NCI-H446 (cell line): ENCODE results near the gene RAB3B.
A peak's percentile ranks its signal among the peaks of the same experiment; 100 is the strongest.
"Not testable (repeated sequence)": the region's sequence is repeated elsewhere in the genome, so short reads cannot be mapped to it uniquely, and the experiment has no call there.

Experiments used
- DNase-seq, 2 experiments: peaks; one replicate each; lab custom pipeline; 2025; lab: John Stamatoyannopoulos, UW

The RAB3B gene

GRCh38 chr1:51919684-51920083 lies 70.8 kb downstream of the RAB3B start:
- no peak for DNase-seq

- no peak for DNase-seq
Measured at GRCh38 chr1:51916587-51917405, 73.7 kb downstream of the RAB3B start.

- no peak for DNase-seq
Measured at GRCh38 chr1:51915951-51916350, 74.5 kb downstream of the RAB3B start.

GRCh38 chr1:51912881-51913280 lies 77.6 kb downstream of the RAB3B start:
- DNase-seq = no peak

- DNase-seq = no peak
Measured at GRCh38 chr1:51910221-51911000, 80.1 kb downstream of the RAB3B start.

- DNase-seq = no peak
Measured at GRCh38 chr1:51908499-51908898, 82.0 kb downstream of the RAB3B start.

GRCh38 chr1:51907079-51907702 lies 83.3 kb downstream of the RAB3B start:
- DNase-seq = no peak

GRCh38 chr1:51906306-51907078 lies 84.0 kb downstream of the RAB3B start:
- DNase-seq = peak; percentile 13 to 53

- DNase-seq = no peak
Measured at GRCh38 chr1:51902456-51902855, 88.0 kb downstream of the RAB3B start.

GRCh38 chr1:51901151-51901550 lies 89.3 kb downstream of the RAB3B start:
- no peak for DNase-seq

- DNase-seq = no peak
Measured at GRCh38 chr1:51899022-51899421, 91.5 kb downstream of the RAB3B start.

GRCh38 chr1:51898090-51898734 lies 92.3 kb downstream of the RAB3B start:
- DNase-seq = no peak

GRCh38 chr1:51897699-51898031 lies 92.8 kb downstream of the RAB3B start:
- no peak for DNase-seq

- DNase-seq = not testable (repeated sequence)
Measured at GRCh38 chr1:51894748-51895147, 95.8 kb downstream of the RAB3B start.

- peak; percentile 100 for DNase-seq
Measured at GRCh38 chr1:51878616-51879336, 111.7 kb downstream of the RAB3B start, which contains the start of gene NRDC. NRDC (minus strand) TSS chr1:51878727; CDS start chr1:51878615, 112 bp downstream.

- no peak for DNase-seq
Measured at GRCh38 chr1:51878308-51878615, 112.2 kb downstream of the RAB3B start.

- no peak for DNase-seq
Measured at GRCh38 chr1:51877434-51878307, 112.8 kb downstream of the RAB3B start.

- DNase-seq = no peak
Measured at GRCh38 chr1:51875836-51876235, 114.7 kb downstream of the RAB3B start.

GRCh38 chr1:51875291-51875772 lies 115.2 kb downstream of the RAB3B start:
- DNase-seq = no peak

GRCh38 chr1:51873270-51873669 lies 117.2 kb downstream of the RAB3B start:
- not testable (repeated sequence) for DNase-seq
